Osteocyte (in vitro differentiated cells): ENCODE data around the gene CLDN22. TPM values are rescaled to one million over a fixed set of nuclear protein-coding genes. Genes with fewer than 3 reads are reported as not detected.

Experiments used
- DNase-seq: peaks from one replicate; pipeline ENCODE4 v3.0.0; 2021; ENCODE audit warnings: mixed read lengths; ENCODE audit not compliant: unreplicated experiment; ENCODE audit errors: extremely low spot score
- H3K27ac Mint-ChIP-seq: one replicate; pipeline ENCODE4 v1.8.0; 2021; ENCODE audit warnings: mild to moderate bottlenecking, mixed read lengths; ENCODE audit not compliant: unreplicated experiment
- H3K27me3 Mint-ChIP-seq: one replicate; pipeline ENCODE4 v1.8.0; 2021; ENCODE audit warnings: mixed read lengths; ENCODE audit not compliant: unreplicated experiment
- H3K36me3 Mint-ChIP-seq: one replicate; pipeline ENCODE4 v1.8.0; 2021; ENCODE audit warnings: mixed read lengths; ENCODE audit not compliant: unreplicated experiment
- H3K4me1 Mint-ChIP-seq: one replicate; pipeline ENCODE4 v1.8.0; 2021; ENCODE audit warnings: mixed read lengths; ENCODE audit not compliant: unreplicated experiment
- H3K4me3 Mint-ChIP-seq: one replicate; pipeline ENCODE4 v1.8.0; 2021; ENCODE audit warnings: mild to moderate bottlenecking, moderate library complexity, mixed read lengths; ENCODE audit not compliant: unreplicated experiment
- H3K9me3 Mint-ChIP-seq: one replicate; pipeline ENCODE4 v1.8.0; 2021; ENCODE audit warnings: mixed read lengths; ENCODE audit not compliant: unreplicated experiment
- total RNA-seq: library from RNA; stranded (reverse); gene quantifications from 2 replicates; pipeline ENCODE4 v1.2.1, GENCODE V29; 2021
- TF ChIP-seq, protein P1 (sequence below): fragments of 200-600 bp; sonication (generic); IDR thresholded peaks from 2 replicates; pipeline ENCODE4 v1.5.0; 2021; ENCODE audit warnings: antibody characterized with exemption, mild to moderate bottlenecking, moderate library complexity

The CLDN22 gene
- total RNA-seq, 1 donor from 2014 or later, result not detected

DNA sequence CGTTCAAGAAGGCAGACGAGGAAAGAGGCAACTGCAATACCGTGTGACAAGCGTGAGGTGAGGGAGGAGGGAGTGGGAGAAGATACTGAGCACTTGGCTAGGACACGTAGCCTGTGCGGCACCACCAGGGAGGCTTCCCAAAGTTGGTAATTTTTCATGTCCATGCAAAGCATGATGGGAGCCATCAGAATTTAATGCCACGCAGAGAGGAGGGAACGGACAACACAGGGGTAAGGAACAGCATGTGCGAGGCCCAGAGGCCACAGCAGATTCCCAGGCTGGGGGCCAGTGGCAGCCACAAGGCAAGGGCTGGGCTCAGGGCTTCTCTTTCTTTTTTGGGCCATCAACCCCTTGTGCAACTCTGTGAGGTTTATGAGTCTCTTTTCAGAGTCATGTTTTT, 13.1 kb upstream of the CLDN22 start:
- TF ChIP-seq, protein P1, sequence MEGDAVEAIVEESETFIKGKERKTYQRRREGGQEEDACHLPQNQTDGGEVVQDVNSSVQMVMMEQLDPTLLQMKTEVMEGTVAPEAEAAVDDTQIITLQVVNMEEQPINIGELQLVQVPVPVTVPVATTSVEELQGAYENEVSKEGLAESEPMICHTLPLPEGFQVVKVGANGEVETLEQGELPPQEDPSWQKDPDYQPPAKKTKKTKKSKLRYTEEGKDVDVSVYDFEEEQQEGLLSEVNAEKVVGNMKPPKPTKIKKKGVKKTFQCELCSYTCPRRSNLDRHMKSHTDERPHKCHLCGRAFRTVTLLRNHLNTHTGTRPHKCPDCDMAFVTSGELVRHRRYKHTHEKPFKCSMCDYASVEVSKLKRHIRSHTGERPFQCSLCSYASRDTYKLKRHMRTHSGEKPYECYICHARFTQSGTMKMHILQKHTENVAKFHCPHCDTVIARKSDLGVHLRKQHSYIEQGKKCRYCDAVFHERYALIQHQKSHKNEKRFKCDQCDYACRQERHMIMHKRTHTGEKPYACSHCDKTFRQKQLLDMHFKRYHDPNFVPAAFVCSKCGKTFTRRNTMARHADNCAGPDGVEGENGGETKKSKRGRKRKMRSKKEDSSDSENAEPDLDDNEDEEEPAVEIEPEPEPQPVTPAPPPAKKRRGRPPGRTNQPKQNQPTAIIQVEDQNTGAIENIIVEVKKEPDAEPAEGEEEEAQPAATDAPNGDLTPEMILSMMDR, result no peak
- Mint-ChIP-seq H3K4me1 (peaks cover 21% of the 10 kb centered on the region), H3K9me3 (no peaks in the 10 kb centered on the region), H3K36me3 (no peaks in the 10 kb centered on the region), H3K4me3 (no peak overlapping the region), H3K27me3 (no peaks in the 10 kb centered on the region), H3K27ac (no peak overlapping the region)
- peak; percentile 62 for DNase-seq

DNA sequence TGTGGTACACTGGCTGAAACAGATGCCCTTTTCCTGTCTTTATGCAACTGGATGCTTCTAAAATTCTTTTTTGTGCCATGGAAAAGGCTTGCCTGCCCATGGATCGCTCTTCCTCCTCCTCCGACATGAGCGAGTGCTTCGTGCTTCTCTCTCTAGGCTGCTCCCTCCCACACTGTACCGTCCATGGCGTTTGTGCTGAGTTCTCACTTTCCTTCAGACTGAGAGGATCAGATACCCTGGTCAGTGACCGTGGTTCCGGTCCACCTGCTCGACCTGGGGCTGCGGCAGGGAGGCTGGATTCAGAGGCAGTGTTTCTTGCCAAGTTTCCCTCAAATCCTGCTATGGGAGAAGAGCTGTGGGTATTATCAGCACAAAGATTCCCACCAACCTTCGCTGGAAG, 12.4 kb upstream of the CLDN22 start:
- H3K27ac Mint-ChIP-seq, result no peak overlapping the region
- TF ChIP-seq, protein P1, result no peak
- no peak overlapping the region for H3K4me3 Mint-ChIP-seq

DNA sequence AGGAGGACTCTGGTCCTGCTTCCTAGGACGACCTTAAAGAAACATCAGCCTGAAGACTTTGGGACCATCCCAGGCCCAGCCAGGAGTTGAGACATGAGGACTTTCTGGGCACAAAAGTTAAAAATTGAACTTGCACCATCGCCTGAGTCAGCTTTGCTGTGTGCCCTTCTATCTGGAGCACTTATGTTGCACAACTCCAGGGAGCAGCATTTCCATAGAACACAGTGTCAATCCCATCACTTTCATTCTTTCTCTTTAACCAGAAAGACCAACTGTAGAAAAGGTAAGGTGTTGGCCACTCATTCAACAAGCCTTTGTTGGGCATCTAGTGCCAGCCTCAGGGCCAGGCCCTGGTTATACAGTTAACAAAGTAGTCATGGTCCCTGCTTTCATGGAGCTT, 10.8 kb upstream of the CLDN22 start:
- TF ChIP-seq, protein P1, result no peak
- no peaks in the 10 kb centered on the region for H3K27me3 Mint-ChIP-seq
- H3K36me3 Mint-ChIP-seq, result peaks cover 5% of the 10 kb centered on the region
- peaks cover 8% of the 10 kb centered on the region for H3K9me3 Mint-ChIP-seq
- H3K4me1 Mint-ChIP-seq, result peaks cover 16% of the 10 kb centered on the region
- H3K27ac Mint-ChIP-seq, result no peak overlapping the region
- H3K4me3 Mint-ChIP-seq, result no peak overlapping the region
- no peak for DNase-seq

More for the DNA sequence above, 12.4 kb upstream of the CLDN22 start:
- Mint-ChIP-seq H3K36me3 (no peaks in the 10 kb centered on the region), H3K9me3 (no peaks in the 10 kb centered on the region), H3K27me3 (no peaks in the 10 kb centered on the region), H3K4me1 (peaks cover 17% of the 10 kb centered on the region)
- peak; percentile 60 for DNase-seq

DNA sequence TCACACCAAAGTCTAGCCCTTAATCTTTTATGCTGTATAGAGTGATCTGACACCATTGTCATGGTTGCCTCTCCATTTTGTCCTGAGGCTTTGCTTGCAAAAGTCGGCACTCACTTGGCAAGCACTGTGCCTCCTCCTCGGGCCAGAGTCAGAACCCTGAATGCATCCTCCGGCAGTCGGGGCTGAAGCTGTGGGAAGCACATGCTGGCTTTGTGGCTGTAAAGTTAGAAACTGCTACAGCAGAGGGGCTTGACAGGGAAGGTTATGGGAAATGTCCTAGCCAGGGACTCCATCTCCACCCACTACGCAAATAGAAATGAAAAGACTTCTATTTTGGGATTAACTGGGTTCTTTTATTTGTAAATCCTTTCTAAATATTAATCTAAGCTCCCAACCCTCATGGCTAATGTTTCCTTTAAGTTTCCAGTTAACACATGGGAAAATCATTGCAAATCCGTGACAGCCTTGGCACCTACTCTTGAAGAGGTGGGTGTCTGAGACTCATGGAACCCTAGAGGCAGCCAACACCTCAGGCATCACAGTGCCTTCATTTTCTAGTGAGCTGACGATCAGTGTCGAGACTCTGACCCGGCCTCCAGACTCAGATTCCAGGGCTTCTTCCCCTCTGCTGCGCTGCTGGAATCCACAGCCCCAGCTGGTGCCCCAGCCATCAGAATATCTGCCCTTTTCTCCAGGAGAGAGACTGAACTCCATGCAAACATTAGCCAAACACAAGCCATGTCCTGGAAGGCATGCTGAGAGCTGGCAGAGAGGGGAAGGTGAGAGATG, 10.1 kb upstream of the CLDN22 start:
- Mint-ChIP-seq H3K4me1 (peaks cover 9% of the 10 kb centered on the region), H3K27ac (no peak overlapping the region), H3K4me3 (no peak overlapping the region), H3K27me3 (no peaks in the 10 kb centered on the region), H3K36me3 (peaks cover 9% of the 10 kb centered on the region), H3K9me3 (peaks cover 8% of the 10 kb centered on the region)
- peak; percentile 57 for DNase-seq
- TF ChIP-seq, protein P1, result no peak

DNA sequence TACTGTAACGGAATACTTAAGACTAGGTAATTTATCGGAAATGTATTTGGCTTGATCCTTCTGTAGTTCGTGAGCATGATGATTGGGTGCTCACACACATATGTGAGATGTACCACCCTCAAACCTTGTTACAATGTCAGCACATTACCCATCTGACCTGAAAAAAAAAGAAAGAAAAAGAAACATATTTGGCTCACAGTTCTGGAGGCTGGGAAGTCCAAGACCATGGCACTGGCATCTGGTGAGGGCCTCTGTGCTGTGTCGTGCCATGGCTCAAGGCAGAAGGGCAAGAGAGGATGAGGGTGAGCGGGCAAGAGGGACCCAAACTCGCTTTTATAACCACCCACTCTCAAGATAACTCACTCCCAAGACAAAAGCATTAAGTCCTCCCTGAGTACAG, 9.2 kb upstream of the CLDN22 start:
- TF ChIP-seq, protein P1, result no peak
- peaks cover 9% of the 10 kb centered on the region for H3K36me3 Mint-ChIP-seq
- no peak overlapping the region for H3K4me3 Mint-ChIP-seq
- H3K27me3 Mint-ChIP-seq, result no peaks in the 10 kb centered on the region
- H3K9me3 Mint-ChIP-seq, result peaks cover 8% of the 10 kb centered on the region
- H3K4me1 Mint-ChIP-seq, result peaks cover 7% of the 10 kb centered on the region
- no peak overlapping the region for H3K27ac Mint-ChIP-seq
- no peak for DNase-seq
